ENCODE results near the gene BPGM.
"Not testable (repeated sequence)": the region's sequence is repeated elsewhere in the genome, so short reads cannot be mapped to it uniquely, and the experiment has no call there.

The BPGM gene

GRCh38 chr7:134667899-134668298 lies 21.2 kb downstream of the BPGM start:
- DNase-seq = no peak

- peak; percentile 9 for DNase-seq
These were observed 22.7 kb downstream of the BPGM start for GRCh38 chr7:134669388-134669787.

- DNase-seq = peak; percentile 81
These were observed 23.3 kb downstream of the BPGM start for GRCh38 chr7:134669845-134670373.

- no peak for DNase-seq
These were observed 25.0 kb downstream of the BPGM start for GRCh38 chr7:134671609-134672008.

- DNase-seq = no peak
These were observed 27.8 kb downstream of the BPGM start for GRCh38 chr7:134674424-134674823.

- no peak for DNase-seq
These were observed 30.1 kb downstream of the BPGM start for GRCh38 chr7:134676743-134677142.

GRCh38 chr7:134678115-134678514 lies 31.5 kb downstream of the BPGM start:
- no peak for DNase-seq

GRCh38 chr7:134679006-134679405 lies 32.4 kb downstream of the BPGM start:
- DNase-seq = no peak

GRCh38 chr7:134684165-134684564 lies 37.5 kb downstream of the BPGM start:
- no peak for DNase-seq

- DNase-seq = no peak
These were observed 38.6 kb downstream of the BPGM start for GRCh38 chr7:134685250-134685649.

- DNase-seq = no peak
These were observed 40.1 kb downstream of the BPGM start for GRCh38 chr7:134686786-134687185.

GRCh38 chr7:134689550-134689949 lies 42.9 kb downstream of the BPGM start:
- not testable (repeated sequence) for DNase-seq

- DNase-seq = no peak
These were observed 43.4 kb downstream of the BPGM start for GRCh38 chr7:134690016-134690415.

GRCh38 chr7:134690614-134691504 lies 44.2 kb downstream of the BPGM start:
- DNase-seq = no peak

- no peak for DNase-seq
These were observed 45.1 kb downstream of the BPGM start for GRCh38 chr7:134691546-134692343.

- no peak for DNase-seq
These were observed 45.7 kb downstream of the BPGM start for GRCh38 chr7:134692344-134692705.

GRCh38 chr7:134693256-134693655 lies 46.6 kb downstream of the BPGM start:
- DNase-seq = no peak

GRCh38 chr7:134694299-134694698 lies 47.6 kb downstream of the BPGM start:
- DNase-seq = no peak

GRCh38 chr7:134694767-134695166 lies 48.1 kb downstream of the BPGM start:
- DNase-seq = no peak

GRCh38 chr7:134695321-134695860 lies 48.7 kb downstream of the BPGM start:
- DNase-seq = no peak

- DNase-seq = no peak
These were observed 49.6 kb downstream of the BPGM start for GRCh38 chr7:134696261-134696660.

GRCh38 chr7:134697205-134697886 lies 50.7 kb downstream of the BPGM start:
- no peak for DNase-seq

GRCh38 chr7:134698481-134698880 lies 51.8 kb downstream of the BPGM start:
- DNase-seq = no peak

Data from activated gamma-delta T cell treated with Interleukin-2 at 50 U/mL for 16 hours (primary cell).